Measurements from ENCODE around the gene MGAT4B. TPM values are rescaled to one million over a fixed set of nuclear protein-coding genes. Genes with fewer than 3 reads are reported as not detected.

Gene MGAT4B
- total and polyA plus RNA-seq, 2 of the 4 experiments (the other 2 are of a cell fraction), result 73.7 to 155 TPM

- Histone ChIP-seq H4K91ac (ENCODE audit: insufficient read depth, low read depth, low read length) (no peak overlapping the region), H3K56ac (ENCODE audit: extremely low read depth, insufficient read depth, low read length) (no peak overlapping the region), H3K79me1 (ENCODE audit: low read depth in 1 of 2, low read length in 2 of 2) (peaks cover 24 to 62% of the 10 kb centered on the region in 2 experiments), H3K9me1 (ENCODE audit: insufficient read depth, low read length) (peaks cover 3% of the 10 kb centered on the region), H2BK120ac (ENCODE audit: low read depth, low read length) (no peak overlapping the region), H2BK20ac (ENCODE audit: low read depth, low read length) (no peak overlapping the region), H2BK5ac (ENCODE audit: low read depth, low read length, poor library complexity, severe bottlenecking) (no peak overlapping the region), H3K9me3 (ENCODE audit: control insufficient read depth, insufficient read depth, low read length) (no peaks in the 10 kb centered on the region), H3K18ac (ENCODE audit: low read depth, low read length) (no peak overlapping the region), H3K23ac (ENCODE audit: low read depth, low read length) (no peak overlapping the region), H3K4me2 (ENCODE audit: low read depth, low read length) (no peak overlapping the region), H3K4ac (ENCODE audit: low read depth, low read length) (no peak overlapping the region), H2AK9ac (replicated peaks; ENCODE audit: low read depth, low read length, poor library complexity) (no peak overlapping the region), H3K27me3 (ENCODE audit: control insufficient read depth, insufficient read depth, low read length) (no peaks in the 10 kb centered on the region), H3K4me1 (ENCODE audit: control insufficient read depth, insufficient read depth, low read length) (peaks cover 2% of the 10 kb centered on the region), H4K20me1 (ENCODE audit: insufficient read depth, low read length) (peaks cover 11% of the 10 kb centered on the region; the same call in 1 of the 2 replicates), H3K14ac (replicated peaks; ENCODE audit: low read depth, low read length) (no peak overlapping the region), H3K36me3 (ENCODE audit: control insufficient read depth, insufficient read depth, low read length) (peaks cover 73% of the 10 kb centered on the region), H2AK5ac (ENCODE audit: low read depth, low read length) (no peak overlapping the region), H3K4me3 (ENCODE audit: insufficient read depth, low read depth, low read length) (no peak overlapping the region), H4K8ac (ENCODE audit: low read depth in 2 of 2, low read length in 2 of 2) (no peak overlapping the region), H2AFZ (replicated peaks; ENCODE audit: low read length, poor library complexity) (no peak overlapping the region), H3K9ac (ENCODE audit: low read depth, low read length) (no peak overlapping the region), H3K27ac (ENCODE audit: insufficient read depth, low read length) (no peak overlapping the region), H2BK15ac (ENCODE audit: low read depth, low read length) (no peak overlapping the region), H4K5ac (ENCODE audit: low read depth, low read length) (no peak overlapping the region)
- intact Hi-C loops (cut with micrococcal nuclease), result no loop called here
- TF ChIP-seq MXI1 (IDR thresholded peaks at IDR 0.05; ENCODE audit: borderline replicate concordance, low read depth, low read length), result no peak
- TF ChIP-seq RAD21 (IDR thresholded peaks at IDR 0.05; ENCODE audit: low read length), result no peak
- no peak for TF ChIP-seq RCOR1 (IDR thresholded peaks at IDR 0.05; ENCODE audit: insufficient replicate concordance, low read length)
- no peak for TF ChIP-seq BHLHE40 (IDR thresholded peaks at IDR 0.05; ENCODE audit: low read depth, low read length)
- TF ChIP-seq CEBPB (IDR thresholded peaks at IDR 0.05; ENCODE audit: low read depth, low read length), result no peak
- no peak for TF ChIP-seq ELK1 (IDR thresholded peaks at IDR 0.05; ENCODE audit: borderline replicate concordance, low read depth, low read length)
- no peak for TF ChIP-seq MAFK (IDR thresholded peaks at IDR 0.05; ENCODE audit: low read depth, low read length)
- no peak for TF ChIP-seq FOS (IDR thresholded peaks at IDR 0.05; ENCODE audit: low read depth, low read length)
- TF ChIP-seq MAZ (IDR thresholded peaks at IDR 0.05; ENCODE audit: borderline replicate concordance, low read depth, low read length), result no peak
- no peak for TF ChIP-seq SMC3 (IDR thresholded peaks at IDR 0.05; ENCODE audit: low read depth, low read length)
- no peak for TF ChIP-seq CHD1 (IDR thresholded peaks at IDR 0.05; ENCODE audit: low read depth, low read length)
- TF ChIP-seq CTCF (conservative IDR thresholded peaks at IDR 0.05; ENCODE audit: low read depth, low read length), result no peak
- WGBS, 2 experiments (ENCODE audit: extremely low coverage in 2 of 2, insufficient read length in 1 of 2), result 93% methylated on average over 2 of the region's 4 CpGs; no CpG with 5 or more reads in 1 of the 2 experiments
- ChIA-PET CTCF (interaction anchor here (0.7 kb wide), 1 partner anchor 9 kb away, joined by 3 read pairs; no protein-coding TSS in a partner anchor), POLR2A (ENCODE audit: unreplicated experiment) (no interaction called here)
- ATAC-seq (ENCODE audit: low read depth), result no peak
- DNase-seq, result no peak
- no TSS peak for BruUV-seq (replicated peaks)
- in situ Hi-C loops (cut with MboI; ENCODE audit: low sequenced_read_pairs), result no loop called here
- dilution Hi-C loops (cut with HindIII; ENCODE audit: low sequenced_read_pairs, unreplicated experiment), result no loop called here
These were observed 35.3 kb downstream of the MGAT4B start for GRCh38 chr5:179771311-179771895.

Data from IMR-90 (cell line).